Activated effector memory CD4-positive, alpha-beta T cell treated with Interleukin-2 at 50 U/mL for 16 hours (primary cell): Measurements from ENCODE around the gene TMEM63B.
"Not testable (repeated sequence)": the region's sequence is repeated elsewhere in the genome, so short reads cannot be mapped to it uniquely, and the experiment has no call there.

Source experiments
- DNase-seq: peaks from one replicate; pipeline ENCODE4 v3.0.0-alpha.2; 2020

The TMEM63B gene

GRCh38 chr6:44176130-44176761 is 48.9 kb downstream of the TMEM63B start:
- no peak for DNase-seq

- no peak for DNase-seq
These were observed 49.6 kb downstream of the TMEM63B start for GRCh38 chr6:44176762-44177509.

- no peak for DNase-seq
These were observed 50.5 kb downstream of the TMEM63B start for GRCh38 chr6:44177691-44178423.

GRCh38 chr6:44178424-44179071 is 51.2 kb downstream of the TMEM63B start:
- no peak for DNase-seq

GRCh38 chr6:44179072-44179536 is 51.8 kb downstream of the TMEM63B start:
- no peak for DNase-seq

GRCh38 chr6:44179648-44180047 is 52.3 kb downstream of the TMEM63B start:
- no peak for DNase-seq

- DNase-seq = no peak
These were observed 53.1 kb downstream of the TMEM63B start for GRCh38 chr6:44180406-44180805.

- no peak for DNase-seq
These were observed 53.5 kb downstream of the TMEM63B start for GRCh38 chr6:44180886-44181285.

- not testable (repeated sequence) for DNase-seq
These were observed 54.4 kb downstream of the TMEM63B start for GRCh38 chr6:44181784-44182183.

GRCh38 chr6:44182911-44183390 is 55.6 kb downstream of the TMEM63B start:
- DNase-seq = no peak

GRCh38 chr6:44183783-44184182 is 56.4 kb downstream of the TMEM63B start:
- no peak for DNase-seq

GRCh38 chr6:44185356-44185755 is 58.0 kb downstream of the TMEM63B start:
- DNase-seq = not testable (repeated sequence)

- DNase-seq = no peak
These were observed 58.7 kb downstream of the TMEM63B start for GRCh38 chr6:44185953-44186634.

- no peak for DNase-seq
These were observed 59.3 kb downstream of the TMEM63B start for GRCh38 chr6:44186635-44187025.

- DNase-seq = no peak
These were observed 61.5 kb downstream of the TMEM63B start for GRCh38 chr6:44188819-44189218.

- no peak for DNase-seq
These were observed 61.9 kb downstream of the TMEM63B start for GRCh38 chr6:44189257-44189656.

- no peak for DNase-seq
These were observed 63.4 kb downstream of the TMEM63B start for GRCh38 chr6:44190715-44191114.

GRCh38 chr6:44192428-44193041 is 65.2 kb downstream of the TMEM63B start:
- no peak for DNase-seq

GRCh38 chr6:44193307-44193910 is 66.1 kb downstream of the TMEM63B start:
- DNase-seq = no peak

GRCh38 chr6:44194326-44194725 is 67.0 kb downstream of the TMEM63B start:
- no peak for DNase-seq

- DNase-seq = not testable (repeated sequence)
These were observed 69.0 kb downstream of the TMEM63B start for GRCh38 chr6:44196351-44196750.

- DNase-seq = no peak
These were observed 71.3 kb downstream of the TMEM63B start for GRCh38 chr6:44198684-44199083.
